ENCODE data around the gene SHOC2. TPM values are rescaled to one million over a fixed set of nuclear protein-coding genes. Genes with fewer than 3 reads are reported as not detected.

Gene SHOC2
- polyA plus RNA-seq, 1 of the 3 experiments (the other 2 are of a cell fraction): 6.9 TPM

DNA sequence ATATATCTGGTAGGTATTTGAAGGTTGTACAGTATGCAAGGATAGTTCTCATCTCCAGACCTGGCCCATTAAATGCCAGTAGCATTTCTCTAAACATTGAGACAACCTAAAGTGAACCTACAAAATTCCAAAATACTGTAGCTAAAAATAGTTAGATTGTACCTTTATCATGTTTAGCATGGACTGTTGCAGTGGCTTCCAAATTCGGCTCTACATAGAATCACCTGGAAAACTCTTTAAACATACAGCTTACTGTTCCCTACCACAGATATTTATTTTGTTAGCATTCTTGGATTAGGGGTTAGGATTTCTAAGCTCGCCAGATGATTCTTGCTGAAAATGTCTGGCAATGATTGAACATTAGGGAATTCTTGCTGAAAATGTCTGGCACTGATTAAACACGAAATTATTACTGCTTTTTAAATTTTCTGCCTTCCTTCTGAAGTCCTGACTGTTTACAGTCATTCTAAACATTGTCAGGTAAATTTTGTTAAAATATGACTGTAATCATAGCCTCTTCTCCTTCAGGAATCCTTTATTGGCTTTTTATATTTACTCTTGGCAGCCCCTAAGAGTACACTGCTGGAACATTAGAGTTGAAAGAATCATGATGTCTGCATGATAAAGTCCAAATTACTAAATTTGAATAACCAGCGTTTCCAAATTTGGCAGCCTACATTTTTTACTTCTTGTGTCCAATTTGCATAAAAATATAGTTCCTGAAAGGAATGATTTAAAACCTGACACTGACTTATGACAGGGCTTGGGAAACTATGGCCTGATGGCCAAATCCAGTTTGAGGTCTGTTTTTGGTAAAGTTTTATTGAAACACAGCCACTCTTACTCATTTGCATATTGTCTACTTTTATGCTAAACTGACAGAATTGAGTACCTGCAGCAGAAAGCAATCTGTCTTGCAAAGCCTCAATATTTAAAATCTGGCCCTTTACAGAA is 40.3 kb downstream of the SHOC2 start:
- peaks cover 95% of the 10 kb centered on the region for H3K79me2 ChIP-seq (ENCODE audit: insufficient read depth)
- no peak overlapping the region for H3K9ac ChIP-seq
- H2AFZ ChIP-seq (ENCODE audit: low read depth): no peak overlapping the region
- TF ChIP-seq TAF1 (IDR thresholded peaks at IDR 0.05; ENCODE audit: borderline replicate concordance, low read depth, low read length) (no peak), NFIC (IDR thresholded peaks at IDR 0.05; ENCODE audit: borderline replicate concordance) (no peak), TEAD4 (IDR thresholded peaks at IDR 0.05; ENCODE audit: borderline replicate concordance, insufficient read depth) (no peak), POLR2AphosphoS5 (IDR thresholded peaks at IDR 0.05; ENCODE audit: low read depth, low read length) (no peak), YY1 (IDR thresholded peaks at IDR 0.05; ENCODE audit: low read depth) (no peak)
- TF ChIP-seq, protein P1, sequence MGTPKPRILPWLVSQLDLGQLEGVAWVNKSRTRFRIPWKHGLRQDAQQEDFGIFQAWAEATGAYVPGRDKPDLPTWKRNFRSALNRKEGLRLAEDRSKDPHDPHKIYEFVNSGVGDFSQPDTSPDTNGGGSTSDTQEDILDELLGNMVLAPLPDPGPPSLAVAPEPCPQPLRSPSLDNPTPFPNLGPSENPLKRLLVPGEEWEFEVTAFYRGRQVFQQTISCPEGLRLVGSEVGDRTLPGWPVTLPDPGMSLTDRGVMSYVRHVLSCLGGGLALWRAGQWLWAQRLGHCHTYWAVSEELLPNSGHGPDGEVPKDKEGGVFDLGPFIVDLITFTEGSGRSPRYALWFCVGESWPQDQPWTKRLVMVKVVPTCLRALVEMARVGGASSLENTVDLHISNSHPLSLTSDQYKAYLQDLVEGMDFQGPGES (IDR thresholded peaks at IDR 0.05; ENCODE audit: low read depth, low read length): no peak
- TF ChIP-seq, protein P2, sequence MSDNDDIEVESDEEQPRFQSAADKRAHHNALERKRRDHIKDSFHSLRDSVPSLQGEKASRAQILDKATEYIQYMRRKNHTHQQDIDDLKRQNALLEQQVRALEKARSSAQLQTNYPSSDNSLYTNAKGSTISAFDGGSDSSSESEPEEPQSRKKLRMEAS (IDR thresholded peaks at IDR 0.05; ENCODE audit: low read depth): no peak
- TF ChIP-seq, protein P3, sequence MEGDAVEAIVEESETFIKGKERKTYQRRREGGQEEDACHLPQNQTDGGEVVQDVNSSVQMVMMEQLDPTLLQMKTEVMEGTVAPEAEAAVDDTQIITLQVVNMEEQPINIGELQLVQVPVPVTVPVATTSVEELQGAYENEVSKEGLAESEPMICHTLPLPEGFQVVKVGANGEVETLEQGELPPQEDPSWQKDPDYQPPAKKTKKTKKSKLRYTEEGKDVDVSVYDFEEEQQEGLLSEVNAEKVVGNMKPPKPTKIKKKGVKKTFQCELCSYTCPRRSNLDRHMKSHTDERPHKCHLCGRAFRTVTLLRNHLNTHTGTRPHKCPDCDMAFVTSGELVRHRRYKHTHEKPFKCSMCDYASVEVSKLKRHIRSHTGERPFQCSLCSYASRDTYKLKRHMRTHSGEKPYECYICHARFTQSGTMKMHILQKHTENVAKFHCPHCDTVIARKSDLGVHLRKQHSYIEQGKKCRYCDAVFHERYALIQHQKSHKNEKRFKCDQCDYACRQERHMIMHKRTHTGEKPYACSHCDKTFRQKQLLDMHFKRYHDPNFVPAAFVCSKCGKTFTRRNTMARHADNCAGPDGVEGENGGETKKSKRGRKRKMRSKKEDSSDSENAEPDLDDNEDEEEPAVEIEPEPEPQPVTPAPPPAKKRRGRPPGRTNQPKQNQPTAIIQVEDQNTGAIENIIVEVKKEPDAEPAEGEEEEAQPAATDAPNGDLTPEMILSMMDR (IDR thresholded peaks at IDR 0.05): no peak
- POLR2A ChIA-PET: no interaction called here
- no peak overlapping the region for H3K4me3 ChIP-seq (ENCODE audit: low read depth in 2 of 2, low read length in 1 of 2)
- peaks cover 2 to 8% of the 10 kb centered on the region in 2 experiments for H3K36me3 ChIP-seq (replicated peaks in 1 of 2; ENCODE audit: control insufficient read depth in 1 of 2, insufficient read depth in 2 of 2, low read length in 1 of 2)
- no peaks in the 10 kb centered on the region for H3K27me3 ChIP-seq (ENCODE audit: insufficient read depth)
- 72% methylated on average over 4 of the region's 4 CpGs for WGBS (ENCODE audit: low lambda C conversion rate)
- no peak for DNase-seq
- H3K4me2 ChIP-seq: no peak overlapping the region
- no peaks in the 10 kb centered on the region for H3F3A ChIP-seq (replicated peaks; ENCODE audit: insufficient read depth)
- peaks cover 68% of the 10 kb centered on the region for H4K20me1 ChIP-seq (ENCODE audit: insufficient read depth)
- H3K9me3 ChIP-seq: no peaks in the 10 kb centered on the region
- peak overlapping the region in 1 of 2 experiments; percentile 39; a peak in 1 of 4 replicates for H3K27ac ChIP-seq (ENCODE audit: low read depth in 2 of 2, low read length in 1 of 2)
- CTCF ChIA-PET: interaction anchor here (1.0 kb wide), 1 partner anchor 18 kb away, joined by 3 read pairs; no protein-coding TSS in a partner anchor
- H3K9me2 ChIP-seq: no peaks in the 10 kb centered on the region
- H3K4me1 ChIP-seq (ENCODE audit: control insufficient read depth in 1 of 2, insufficient read depth in 2 of 2, low read depth in 1 of 2, low read length in 1 of 2): no peaks in the 10 kb centered on the region; a peak in 1 of 4 replicates

DNA sequence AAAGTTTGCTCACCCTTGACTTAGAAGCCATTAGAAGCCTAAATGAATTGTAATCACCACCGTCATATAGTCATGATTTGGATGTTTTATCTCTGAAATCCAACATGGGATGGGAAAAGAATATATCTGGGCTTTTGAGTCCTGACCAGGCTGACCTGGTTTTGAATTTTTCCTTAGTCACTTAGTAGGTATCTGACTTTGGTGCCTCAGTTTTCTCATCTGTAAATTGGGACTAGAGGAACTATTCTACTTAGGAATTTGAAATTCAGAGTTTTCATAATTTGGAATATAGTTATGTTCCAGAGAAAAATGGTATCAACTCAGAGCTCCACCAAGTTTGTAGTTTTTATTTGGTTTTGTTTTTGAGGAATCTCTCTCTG is 40.9 kb downstream of the SHOC2 start:
- Histone ChIP-seq H3K9me3 (no peaks in the 10 kb centered on the region), H3K36me3 (replicated peaks in 1 of 2; ENCODE audit: control insufficient read depth in 1 of 2, insufficient read depth in 2 of 2, low read length in 1 of 2) (peaks cover 8 to 13% of the 10 kb centered on the region in 2 experiments), H3K27me3 (ENCODE audit: insufficient read depth) (no peaks in the 10 kb centered on the region), H3K9me2 (no peaks in the 10 kb centered on the region), H3K4me3 (ENCODE audit: low read depth in 2 of 2, low read length in 1 of 2) (no peak overlapping the region), H3F3A (replicated peaks; ENCODE audit: insufficient read depth) (no peaks in the 10 kb centered on the region), H3K27ac (ENCODE audit: low read depth in 2 of 2, low read length in 1 of 2) (no peak overlapping the region), H3K4me2 (no peak overlapping the region), H3K9ac (no peak overlapping the region), H3K4me1 (ENCODE audit: control insufficient read depth in 1 of 2, insufficient read depth in 2 of 2, low read depth in 1 of 2, low read length in 1 of 2) (peaks cover 0 to 6% of the 10 kb centered on the region in 2 experiments; a peak in 1 of 4 replicates), H2AFZ (ENCODE audit: low read depth) (no peak overlapping the region), H4K20me1 (ENCODE audit: insufficient read depth) (peaks cover 65% of the 10 kb centered on the region), H3K79me2 (ENCODE audit: insufficient read depth) (peaks cover 95% of the 10 kb centered on the region)
- DNase-seq: no peak
- ChIA-PET CTCF (no interaction called here), POLR2A (no interaction called here)
- TF ChIP-seq ELF1 (IDR thresholded peaks at IDR 0.05) (no peak), EZH2phosphoT487 (IDR thresholded peaks at IDR 0.05; ENCODE audit: borderline replicate concordance, low read depth) (no peak), YY1 (IDR thresholded peaks at IDR 0.05; ENCODE audit: low read depth) (no peak), POLR2AphosphoS5 (IDR thresholded peaks at IDR 0.05; ENCODE audit: low read depth, low read length) (no peak)
- WGBS (ENCODE audit: low lambda C conversion rate): 94% methylated on average over 1 of the region's 1 CpG

Data from SK-N-SH (cell line).